Trophoblast cell (in vitro differentiated cells and primary cell): ENCODE results near the gene KISS1.

Experiments
- DNase-seq, 2 donors: peaks; one replicate each; pipeline ENCODE4 v3.0.0-alpha.2; 2016
- H2AFZ ChIP-seq: 2 replicates; pipeline ENCODE4 v1.6.1; 2013; ENCODE audit warnings: low read length, moderate library complexity, mild to moderate bottlenecking; ENCODE audit not compliant: insufficient read depth, poor library complexity
- H2AK5ac ChIP-seq: 2 replicates; pipeline ENCODE4 v1.6.1; 2013; ENCODE audit warnings: mild to moderate bottlenecking, low read length
- H2BK120ac ChIP-seq: 2 replicates; pipeline ENCODE4 v1.6.1; 2013; ENCODE audit warnings: low read length, mild to moderate bottlenecking, moderate library complexity; ENCODE audit not compliant: insufficient read depth, poor library complexity
- H2BK12ac ChIP-seq: 2 replicates; pipeline ENCODE4 v1.6.1; 2013; ENCODE audit warnings: mild to moderate bottlenecking, low read length, moderate library complexity
- H2BK5ac ChIP-seq: 2 replicates; pipeline ENCODE4 v1.6.1; 2013; ENCODE audit warnings: low read length, low read depth, moderate library complexity, mild to moderate bottlenecking; ENCODE audit not compliant: poor library complexity
- H3K14ac ChIP-seq: 2 replicates; pipeline ENCODE4 v1.6.1; 2013; ENCODE audit warnings: mild to moderate bottlenecking, low read length
- H3K18ac ChIP-seq: 2 replicates; pipeline ENCODE4 v1.6.1; 2013; ENCODE audit warnings: mild to moderate bottlenecking, low read length
- H3K23ac ChIP-seq: 2 replicates; pipeline ENCODE4 v1.6.1; 2013; ENCODE audit warnings: low read length
- H3K27ac ChIP-seq: 2 replicates; pipeline ENCODE4 v1.5.1; 2013; ENCODE audit warnings: low read depth, mild to moderate bottlenecking, inconsistent platforms, low read length, moderate library complexity
- H3K27me3 ChIP-seq: 2 replicates; pipeline ENCODE4 v1.6.1; 2013; ENCODE audit warnings: inconsistent platforms, mild to moderate bottlenecking, low read length, moderate library complexity; ENCODE audit not compliant: insufficient read depth
- H3K36me3 ChIP-seq, 2 experiments: 1 replicate in 1 of 2; 2 replicates in 1 of 2; pipeline ENCODE4 v1.6.1; 2013; ENCODE audit warnings: low read length in 2 of 2, mild to moderate bottlenecking in 2 of 2, moderate library complexity in 1 of 2; ENCODE audit not compliant: insufficient read depth in 2 of 2, control insufficient read depth in 1 of 2
- H3K4ac ChIP-seq: 2 replicates; pipeline ENCODE4 v1.6.1; 2013; ENCODE audit warnings: low read depth, mild to moderate bottlenecking, low read length, moderate library complexity
- H3K4me1 ChIP-seq, 2 experiments: 1 replicate in 1 of 2; 2 replicates in 1 of 2; pipeline ENCODE4 v1.6.1; 2013; ENCODE audit warnings: low read length in 2 of 2, mild to moderate bottlenecking in 2 of 2, moderate library complexity in 1 of 2; ENCODE audit not compliant: insufficient read depth in 2 of 2, control insufficient read depth in 1 of 2
- H3K4me2 ChIP-seq: 2 replicates; pipeline ENCODE4 v1.6.1; 2013; ENCODE audit warnings: inconsistent platforms, mild to moderate bottlenecking, low read length, moderate library complexity
- H3K4me3 ChIP-seq: 2 replicates; pipeline ENCODE4 v1.5.1; 2013; ENCODE audit warnings: mild to moderate bottlenecking, low read depth, low read length, inconsistent platforms
- H3K79me1 ChIP-seq: one replicate; pipeline ENCODE4 v1.6.1; 2013; ENCODE audit warnings: low read length
- H3K79me2 ChIP-seq: 2 replicates; pipeline ENCODE4 v1.6.1; 2013; ENCODE audit warnings: low read length, mild to moderate bottlenecking; ENCODE audit not compliant: control insufficient read depth, insufficient read depth, poor library complexity
- H3K9ac ChIP-seq: 2 replicates; pipeline ENCODE4 v1.6.1; 2013; ENCODE audit warnings: mild to moderate bottlenecking, low read length
- H3K9me3 ChIP-seq: 2 replicates; pipeline ENCODE4 v1.6.1; 2013; ENCODE audit warnings: low read depth, mild to moderate bottlenecking, control low read depth, inconsistent platforms, low read length; ENCODE audit not compliant: insufficient read depth
- H4K12ac ChIP-seq: 2 replicates; pipeline ENCODE4 v1.6.1; 2013; ENCODE audit warnings: low read depth, mild to moderate bottlenecking, low read length, moderate library complexity
- H4K8ac ChIP-seq: 2 replicates; pipeline ENCODE4 v1.6.1; 2013; ENCODE audit warnings: low read depth, mild to moderate bottlenecking, low read length, moderate library complexity
- H4K91ac ChIP-seq: one replicate; pipeline ENCODE4 v1.6.1; 2013; ENCODE audit warnings: low read depth, mild to moderate bottlenecking, low read length, moderate library complexity
- WGBS: extraction: QIAGEN DNeasy Blood & Tissue Kit; methylation state at CpG from one replicate; pipeline ENCODE4 v1.1.7; 2013; ENCODE audit warnings: missing lambda C conversion rate; ENCODE audit not compliant: insufficient read length, insufficient coverage; ENCODE audit errors: extremely low coverage; 5-methylcytosine and 5-hydroxymethylcytosine counted together

KISS1 gene

GRCh38 chr1:204222764-204223055 is 26.4 kb upstream of the KISS1 start:
- H3K23ac ChIP-seq, result no peak overlapping the region
- no peak overlapping the region for H3K14ac ChIP-seq
- no CpG with 5 or more reads among the region's 3 CpGs for WGBS

DNA sequence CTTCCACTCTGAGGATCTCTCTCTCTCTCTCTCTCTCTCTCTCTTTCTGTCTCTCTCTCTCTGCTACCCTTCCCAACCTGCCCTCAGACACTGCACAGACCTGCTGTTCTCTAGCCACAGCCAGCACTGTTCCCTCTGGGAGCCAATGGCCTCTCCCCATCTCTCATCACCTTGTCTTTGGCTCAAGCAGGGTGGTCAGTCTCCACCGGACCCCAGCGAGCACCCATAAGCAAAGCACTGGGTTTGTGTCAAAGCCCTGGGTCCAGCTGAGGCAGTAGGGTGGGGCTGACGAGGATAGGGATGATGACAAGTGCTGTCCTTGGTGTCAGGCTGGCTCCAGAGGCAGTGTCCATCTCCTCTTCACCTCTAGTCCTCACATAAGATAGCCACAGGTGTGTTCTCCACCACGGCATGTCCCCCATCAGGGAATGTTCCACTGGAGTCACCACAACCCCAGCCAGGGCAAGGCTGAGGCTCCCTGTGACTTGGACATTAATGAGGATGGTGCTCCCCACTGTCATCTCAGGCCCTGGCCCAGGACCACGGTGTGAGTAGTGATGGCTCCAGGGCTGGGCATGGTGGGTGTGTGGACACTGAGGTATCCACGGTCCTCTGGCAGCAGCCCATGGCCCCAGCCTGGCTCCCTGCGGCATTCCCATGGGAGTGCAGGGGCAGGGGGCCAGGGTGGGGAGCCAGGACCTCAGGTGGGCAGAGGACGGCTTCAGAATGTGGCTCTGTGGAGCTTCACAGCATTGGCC is 25.9 kb upstream of the KISS1 start:
- Histone ChIP-seq H3K27me3 (no peaks in the 10 kb centered on the region), H3K4me2 (no peak overlapping the region), H3K18ac (no peak overlapping the region), H2AK5ac (no peak overlapping the region), H4K12ac (no peak overlapping the region), H3K79me1 (no peaks in the 10 kb centered on the region), H3K14ac (no peak overlapping the region), H3K4me1 (peaks cover 0 to 5% of the 10 kb centered on the region in 2 experiments), H3K27ac (no peak overlapping the region), H2BK5ac (no peak overlapping the region), H3K36me3 (peaks cover 22 to 30% of the 10 kb centered on the region in 2 experiments), H3K4me3 (no peak overlapping the region), H2BK12ac (no peak overlapping the region), H4K91ac (no peak overlapping the region), H4K8ac (no peak overlapping the region), H2AFZ (no peak overlapping the region), H3K9me3 (no peaks in the 10 kb centered on the region), H3K23ac (no peak overlapping the region), H2BK120ac (no peak overlapping the region), H3K79me2 (no peaks in the 10 kb centered on the region), H3K9ac (no peak overlapping the region), H3K4ac (no peak overlapping the region)
- DNase-seq, result no peak
- WGBS, result no CpG with 5 or more reads among the region's 8 CpGs

More at GRCh38 chr1:204222764-204223055, 26.4 kb upstream of the KISS1 start:
- Histone ChIP-seq H3K4me2 (no peak overlapping the region), H4K91ac (no peak overlapping the region), H2AK5ac (no peak overlapping the region), H3K36me3 (peaks cover 24 to 33% of the 10 kb centered on the region in 2 experiments), H3K4me3 (no peak overlapping the region), H2AFZ (no peak overlapping the region), H2BK5ac (no peak overlapping the region), H2BK12ac (no peak overlapping the region), H3K79me1 (no peaks in the 10 kb centered on the region), H3K27ac (no peak overlapping the region), H2BK120ac (no peak overlapping the region), H3K9me3 (no peaks in the 10 kb centered on the region), H3K9ac (no peak overlapping the region), H3K4me1 (peaks cover 0 to 5% of the 10 kb centered on the region in 2 experiments), H3K79me2 (no peaks in the 10 kb centered on the region), H3K18ac (no peak overlapping the region), H3K27me3 (no peaks in the 10 kb centered on the region), H4K12ac (no peak overlapping the region), H4K8ac (no peak overlapping the region), H3K4ac (no peak overlapping the region)
- no peak for DNase-seq

- Histone ChIP-seq H3K79me1 (no peaks in the 10 kb centered on the region), H4K91ac (no peak overlapping the region), H2BK5ac (no peak overlapping the region), H3K4ac (no peak overlapping the region), H3K9me3 (no peaks in the 10 kb centered on the region), H3K14ac (no peak overlapping the region), H3K18ac (no peak overlapping the region), H3K4me1 (peaks cover 0 to 3% of the 10 kb centered on the region in 2 experiments), H4K8ac (no peak overlapping the region), H3K23ac (no peak overlapping the region), H2BK120ac (no peak overlapping the region), H3K9ac (no peak overlapping the region), H3K27me3 (no peaks in the 10 kb centered on the region), H2BK12ac (no peak overlapping the region), H3K4me3 (no peak overlapping the region), H3K79me2 (no peaks in the 10 kb centered on the region), H3K4me2 (no peak overlapping the region), H2AFZ (no peak overlapping the region), H3K36me3 (peaks cover 22 to 26% of the 10 kb centered on the region in 2 experiments), H3K27ac (no peak overlapping the region), H2AK5ac (no peak overlapping the region), H4K12ac (no peak overlapping the region)
- no peak for DNase-seq
- WGBS, result no CpG with 5 or more reads among the region's 11 CpGs
Observed at GRCh38 chr1:204221271-204221670, 25.0 kb upstream of the KISS1 start.

GRCh38 chr1:204219971-204220616 is 23.8 kb upstream of the KISS1 start:
- Histone ChIP-seq H4K91ac (no peak overlapping the region), H3K27ac (no peak overlapping the region), H3K4me1 (no peaks in the 10 kb centered on the region), H3K4ac (no peak overlapping the region), H2BK12ac (no peak overlapping the region), H3K79me1 (no peaks in the 10 kb centered on the region), H3K14ac (no peak overlapping the region), H3K9me3 (no peaks in the 10 kb centered on the region), H2BK5ac (no peak overlapping the region), H3K23ac (no peak overlapping the region), H3K27me3 (no peaks in the 10 kb centered on the region), H4K8ac (no peak overlapping the region), H2BK120ac (no peak overlapping the region), H3K79me2 (no peaks in the 10 kb centered on the region), H4K12ac (no peak overlapping the region), H3K4me2 (no peak overlapping the region), H3K18ac (no peak overlapping the region), H3K4me3 (no peak overlapping the region), H2AFZ (no peak overlapping the region), H3K36me3 (peaks cover 20 to 21% of the 10 kb centered on the region in 2 experiments), H3K9ac (no peak overlapping the region), H2AK5ac (no peak overlapping the region)
- DNase-seq, result no peak
- no CpG with 5 or more reads among the region's 10 CpGs for WGBS
